ENCODE results near the gene SPG11. TPM values are rescaled to one million over a fixed set of nuclear protein-coding genes. Genes with fewer than 3 reads are reported as not detected.
A peak's percentile ranks its signal among the peaks of the same experiment; 100 is the strongest.

SPG11 gene
- total and polyA plus RNA-seq, 2 of the 13 experiments (the other 11 are each of a cell fraction or from before 2014, with no cell fraction given), result 31.5 to 40.7 TPM

DNA sequence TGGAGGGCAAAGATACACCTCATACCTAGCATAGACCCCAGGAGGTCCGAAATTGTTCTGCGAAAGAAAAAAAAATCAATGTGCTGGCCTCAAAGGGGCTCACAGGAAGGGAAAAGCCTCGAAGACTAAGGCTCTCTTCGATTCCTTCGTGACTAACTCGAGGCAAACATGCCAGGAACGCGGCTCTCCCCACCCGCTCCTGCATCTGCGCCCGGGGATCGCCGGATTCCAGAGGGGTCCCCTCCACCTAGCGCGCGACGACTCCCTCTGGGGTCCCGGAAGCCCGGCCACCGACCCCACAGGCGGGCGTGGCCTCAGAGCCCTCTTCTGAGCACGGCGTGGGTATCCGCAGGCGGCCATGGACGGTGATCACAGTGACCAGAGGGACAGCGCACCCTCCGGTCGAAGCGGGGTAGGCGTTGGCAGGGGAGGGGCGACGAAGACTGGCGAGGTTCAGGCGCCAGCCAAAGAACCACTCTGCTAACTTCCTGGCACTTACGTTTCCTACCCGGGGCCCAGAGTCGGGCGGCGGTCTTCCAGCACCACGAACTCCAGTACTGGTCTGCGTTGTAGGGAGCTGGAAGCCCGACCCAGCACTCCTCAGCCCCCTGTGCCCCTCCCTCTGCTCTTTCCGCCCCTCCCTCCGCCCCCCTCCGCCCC is 127.0 kb downstream of the SPG11 start (continued):
- TF ChIP-seq, protein P1, sequence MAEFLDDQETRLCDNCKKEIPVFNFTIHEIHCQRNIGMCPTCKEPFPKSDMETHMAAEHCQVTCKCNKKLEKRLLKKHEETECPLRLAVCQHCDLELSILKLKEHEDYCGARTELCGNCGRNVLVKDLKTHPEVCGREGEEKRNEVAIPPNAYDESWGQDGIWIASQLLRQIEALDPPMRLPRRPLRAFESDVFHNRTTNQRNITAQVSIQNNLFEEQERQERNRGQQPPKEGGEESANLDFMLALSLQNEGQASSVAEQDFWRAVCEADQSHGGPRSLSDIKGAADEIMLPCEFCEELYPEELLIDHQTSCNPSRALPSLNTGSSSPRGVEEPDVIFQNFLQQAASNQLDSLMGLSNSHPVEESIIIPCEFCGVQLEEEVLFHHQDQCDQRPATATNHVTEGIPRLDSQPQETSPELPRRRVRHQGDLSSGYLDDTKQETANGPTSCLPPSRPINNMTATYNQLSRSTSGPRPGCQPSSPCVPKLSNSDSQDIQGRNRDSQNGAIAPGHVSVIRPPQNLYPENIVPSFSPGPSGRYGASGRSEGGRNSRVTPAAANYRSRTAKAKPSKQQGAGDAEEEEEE (CRISPR knock-in tag; IDR thresholded peaks at IDR 0.05; ENCODE audit: borderline replicate concordance), result no peak
- TF ChIP-seq SRSF4 (IDR thresholded peaks at IDR 0.05; ENCODE audit: low read depth, low read length, poor library complexity, severe bottlenecking) (no peak), ZNF432 (CRISPR knock-in tag; IDR thresholded peaks at IDR 0.05; ENCODE audit: borderline replicate concordance) (no peak), MTF1 (CRISPR knock-in tag; IDR thresholded peaks at IDR 0.05) (no peak), NR2F6 (IDR thresholded peaks at IDR 0.05) (no peak), NR2F6 (CRISPR knock-in tag; IDR thresholded peaks at IDR 0.05) (no peak), TCF7L2 (IDR thresholded peaks at IDR 0.05; ENCODE audit: low read depth, low read length) (no peak), ZMYM3 (CRISPR knock-in tag; IDR thresholded peaks at IDR 0.05) (no peak), THRA (CRISPR knock-in tag; IDR thresholded peaks at IDR 0.05; ENCODE audit: borderline replicate concordance) (0 out of 2 replicates have a peak, but pooled peaks have one; percentile 37), GTF3A (CRISPR knock-in tag; conservative IDR thresholded peaks at IDR 0.05) (no peak), RFX1 (IDR thresholded peaks at IDR 0.05) (no peak), ATF1 (CRISPR knock-in tag; IDR thresholded peaks at IDR 0.05) (no peak), TIGD3 (CRISPR knock-in tag; IDR thresholded peaks at IDR 0.05; ENCODE audit: borderline replicate concordance) (no peak), ZNF709 (CRISPR knock-in tag; IDR thresholded peaks at IDR 0.05) (no peak), FOSL2 (CRISPR knock-in tag; IDR thresholded peaks at IDR 0.05) (peak; percentile 30; the same call in 1 of the 2 replicates), ZFP37 (CRISPR knock-in tag; IDR thresholded peaks at IDR 0.05; ENCODE audit: borderline replicate concordance) (no peak), ZFP90 (CRISPR knock-in tag; IDR thresholded peaks at IDR 0.05; ENCODE audit: borderline replicate concordance) (no peak), ZNF841 (CRISPR knock-in tag; IDR thresholded peaks at IDR 0.05; ENCODE audit: borderline replicate concordance) (no peak), DRAP1 (CRISPR knock-in tag; IDR thresholded peaks at IDR 0.05) (0 out of 2 replicates have a peak, but pooled peaks have one; percentile 50), ZNF30 (CRISPR knock-in tag; IDR thresholded peaks at IDR 0.05) (no peak)
- TF ChIP-seq, protein P2, sequence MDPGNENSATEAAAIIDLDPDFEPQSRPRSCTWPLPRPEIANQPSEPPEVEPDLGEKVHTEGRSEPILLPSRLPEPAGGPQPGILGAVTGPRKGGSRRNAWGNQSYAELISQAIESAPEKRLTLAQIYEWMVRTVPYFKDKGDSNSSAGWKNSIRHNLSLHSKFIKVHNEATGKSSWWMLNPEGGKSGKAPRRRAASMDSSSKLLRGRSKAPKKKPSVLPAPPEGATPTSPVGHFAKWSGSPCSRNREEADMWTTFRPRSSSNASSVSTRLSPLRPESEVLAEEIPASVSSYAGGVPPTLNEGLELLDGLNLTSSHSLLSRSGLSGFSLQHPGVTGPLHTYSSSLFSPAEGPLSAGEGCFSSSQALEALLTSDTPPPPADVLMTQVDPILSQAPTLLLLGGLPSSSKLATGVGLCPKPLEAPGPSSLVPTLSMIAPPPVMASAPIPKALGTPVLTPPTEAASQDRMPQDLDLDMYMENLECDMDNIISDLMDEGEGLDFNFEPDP (CRISPR knock-in tag; conservative IDR thresholded peaks at IDR 0.05), result 0 out of 2 replicates have a peak, but pooled peaks have one; percentile 84
- TF ChIP-seq, protein P3, sequence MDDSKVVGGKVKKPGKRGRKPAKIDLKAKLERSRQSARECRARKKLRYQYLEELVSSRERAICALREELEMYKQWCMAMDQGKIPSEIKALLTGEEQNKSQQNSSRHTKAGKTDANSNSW (CRISPR knock-in tag; IDR thresholded peaks at IDR 0.05; ENCODE audit: borderline replicate concordance), result no peak
- TF ChIP-seq, protein P4, sequence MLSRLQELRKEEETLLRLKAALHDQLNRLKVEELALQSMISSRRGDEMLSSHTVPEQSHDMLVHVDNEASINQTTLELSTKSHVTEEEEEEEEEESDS (CRISPR knock-in tag; IDR thresholded peaks at IDR 0.05; ENCODE audit: borderline replicate concordance), result no peak
